Measurements from ENCODE around the gene ACADM. TPM values are rescaled to one million over a fixed set of nuclear protein-coding genes. Genes with fewer than 3 reads are reported as not detected.
A peak's percentile ranks its signal among the peaks of the same experiment; 100 is the strongest.

The ACADM gene
- polyA plus RNA-seq, 3 donors, result 7.1 to 32.1 (median 31.3) TPM

- H3K9me3 ChIP-seq (replicated peaks in 1 of 2; ENCODE audit: control insufficient read depth in 1 of 2, insufficient read depth in 1 of 2, low read length in 2 of 2), result no peaks in the 10 kb centered on the region
- H3K4me1 ChIP-seq (ENCODE audit: control insufficient read depth in 1 of 2, insufficient read depth in 2 of 2, low read length in 2 of 2), result peaks cover 27 to 39% of the 10 kb centered on the region in 2 donors
- intact Hi-C loops (cut with micrococcal nuclease), result no loop called here
- no peak for DNase-seq
- Mint-ChIP-seq H3K9me3 (no peaks in the 10 kb centered on the region), H3K27ac (peak overlapping the region in 1 of 7 donors; percentile 26), H3K36me3 (peaks cover 73 to 85% of the 10 kb centered on the region in 2 donors), H3K4me1 (peaks cover 40% of the 10 kb centered on the region), H3K27me3 (ENCODE audit: low read depth in 3 of 3) (no peaks in the 10 kb centered on the region), H3K4me3 (no peak overlapping the region)
- peaks cover 58% of the 10 kb centered on the region for H3K79me2 ChIP-seq (ENCODE audit: insufficient read depth, low read length)
- no peak overlapping the region for H3K4me3 ChIP-seq (replicated peaks in 1 of 3; ENCODE audit: low read depth in 2 of 3, low read length in 3 of 3)
- WGBS (ENCODE audit: insufficient coverage), result 100% methylated on average over 2 of the region's 3 CpGs
- no peak overlapping the region for H3K9ac ChIP-seq (ENCODE audit: insufficient read depth, low read length, poor library complexity, severe bottlenecking)
- H3K27me3 ChIP-seq (ENCODE audit: control insufficient read depth in 2 of 2, insufficient read depth in 2 of 2, low read length in 2 of 2), result no peaks in the 10 kb centered on the region
- peaks cover 80 to 92% of the 10 kb centered on the region in 2 donors for H3K36me3 ChIP-seq (replicated peaks in 1 of 2; ENCODE audit: control insufficient read depth in 1 of 2, insufficient read depth in 2 of 2, low read length in 2 of 2)
- no peak overlapping the region for H3K4me2 ChIP-seq (replicated peaks; ENCODE audit: extremely low read depth, low read length, poor library complexity, severe bottlenecking)
- TF ChIP-seq, protein P1, sequence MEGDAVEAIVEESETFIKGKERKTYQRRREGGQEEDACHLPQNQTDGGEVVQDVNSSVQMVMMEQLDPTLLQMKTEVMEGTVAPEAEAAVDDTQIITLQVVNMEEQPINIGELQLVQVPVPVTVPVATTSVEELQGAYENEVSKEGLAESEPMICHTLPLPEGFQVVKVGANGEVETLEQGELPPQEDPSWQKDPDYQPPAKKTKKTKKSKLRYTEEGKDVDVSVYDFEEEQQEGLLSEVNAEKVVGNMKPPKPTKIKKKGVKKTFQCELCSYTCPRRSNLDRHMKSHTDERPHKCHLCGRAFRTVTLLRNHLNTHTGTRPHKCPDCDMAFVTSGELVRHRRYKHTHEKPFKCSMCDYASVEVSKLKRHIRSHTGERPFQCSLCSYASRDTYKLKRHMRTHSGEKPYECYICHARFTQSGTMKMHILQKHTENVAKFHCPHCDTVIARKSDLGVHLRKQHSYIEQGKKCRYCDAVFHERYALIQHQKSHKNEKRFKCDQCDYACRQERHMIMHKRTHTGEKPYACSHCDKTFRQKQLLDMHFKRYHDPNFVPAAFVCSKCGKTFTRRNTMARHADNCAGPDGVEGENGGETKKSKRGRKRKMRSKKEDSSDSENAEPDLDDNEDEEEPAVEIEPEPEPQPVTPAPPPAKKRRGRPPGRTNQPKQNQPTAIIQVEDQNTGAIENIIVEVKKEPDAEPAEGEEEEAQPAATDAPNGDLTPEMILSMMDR (IDR thresholded peaks at IDR 0.05), result no peak
- no peak overlapping the region for H2AFZ ChIP-seq (ENCODE audit: insufficient read depth, low read depth, low read length, poor library complexity, severe bottlenecking)
- H3K27ac ChIP-seq (ENCODE audit: low read depth in 1 of 2, low read length in 2 of 2), result no peak overlapping the region
- H4K20me1 ChIP-seq (ENCODE audit: insufficient read depth, low read length), result peaks cover 95% of the 10 kb centered on the region
Observed at GRCh38 chr1:75792091-75792490, 67.6 kb downstream of the ACADM start.

DNA sequence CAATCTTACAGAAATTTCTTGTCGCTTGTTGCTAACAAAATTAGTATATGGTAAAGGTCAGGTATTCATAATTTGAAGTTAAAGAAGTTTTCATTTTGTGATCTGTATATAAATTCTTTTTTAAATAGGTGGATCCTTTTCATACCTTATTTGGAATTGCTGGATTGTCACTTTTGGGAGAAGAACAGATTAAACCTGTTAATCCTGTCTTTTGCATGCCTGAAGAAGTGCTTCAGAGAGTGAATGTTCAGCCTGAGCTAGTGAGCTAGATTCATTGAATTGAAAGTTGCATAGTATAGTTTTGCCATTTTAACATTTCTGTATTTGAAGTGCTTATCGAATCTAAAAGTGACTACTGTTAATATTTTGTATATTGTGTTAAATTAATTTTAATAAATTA is 69.9 kb downstream of the ACADM start:
- Histone ChIP-seq H3K27ac (ENCODE audit: low read depth in 1 of 2, low read length in 2 of 2) (no peak overlapping the region), H3K9ac (ENCODE audit: insufficient read depth, low read length, poor library complexity, severe bottlenecking) (no peak overlapping the region), H3K36me3 (replicated peaks in 1 of 2; ENCODE audit: control insufficient read depth in 1 of 2, insufficient read depth in 2 of 2, low read length in 2 of 2) (peaks cover 77 to 96% of the 10 kb centered on the region in 2 donors), H3K4me3 (replicated peaks in 1 of 3; ENCODE audit: low read depth in 2 of 3, low read length in 3 of 3) (no peak overlapping the region), H3K9me3 (replicated peaks in 1 of 2; ENCODE audit: control insufficient read depth in 1 of 2, insufficient read depth in 1 of 2, low read length in 2 of 2) (no peaks in the 10 kb centered on the region), H2AFZ (ENCODE audit: insufficient read depth, low read depth, low read length, poor library complexity, severe bottlenecking) (no peak overlapping the region), H3K27me3 (ENCODE audit: control insufficient read depth in 2 of 2, insufficient read depth in 2 of 2, low read length in 2 of 2) (no peaks in the 10 kb centered on the region), H3K4me1 (ENCODE audit: control insufficient read depth in 1 of 2, insufficient read depth in 2 of 2, low read length in 2 of 2) (peaks cover 7 to 16% of the 10 kb centered on the region in 2 donors), H3K4me2 (replicated peaks; ENCODE audit: extremely low read depth, low read length, poor library complexity, severe bottlenecking) (no peak overlapping the region), H3K79me2 (ENCODE audit: insufficient read depth, low read length) (peaks cover 35% of the 10 kb centered on the region), H4K20me1 (ENCODE audit: insufficient read depth, low read length) (peaks cover 72% of the 10 kb centered on the region)
- DNase-seq, result no peak
- intact Hi-C loops (cut with micrococcal nuclease), result no loop called here
- peaks cover 18% of the 10 kb centered on the region for H3K4me1 Mint-ChIP-seq
- H3K36me3 Mint-ChIP-seq, result peaks cover 71 to 95% of the 10 kb centered on the region in 2 donors
- no peak overlapping the region for H3K27ac Mint-ChIP-seq
- WGBS (ENCODE audit: insufficient coverage), result no CpG with 5 or more reads among the region's 2 CpGs
- no peaks in the 10 kb centered on the region for H3K27me3 Mint-ChIP-seq (ENCODE audit: low read depth in 3 of 3)
- no peaks in the 10 kb centered on the region for H3K9me3 Mint-ChIP-seq
- TF ChIP-seq, protein P1 (IDR thresholded peaks at IDR 0.05), result no peak
- no peak overlapping the region for H3K4me3 Mint-ChIP-seq

All from CD14-positive monocyte (primary cell).